ENCODE results near the gene HRH4.

HRH4 gene

DNA sequence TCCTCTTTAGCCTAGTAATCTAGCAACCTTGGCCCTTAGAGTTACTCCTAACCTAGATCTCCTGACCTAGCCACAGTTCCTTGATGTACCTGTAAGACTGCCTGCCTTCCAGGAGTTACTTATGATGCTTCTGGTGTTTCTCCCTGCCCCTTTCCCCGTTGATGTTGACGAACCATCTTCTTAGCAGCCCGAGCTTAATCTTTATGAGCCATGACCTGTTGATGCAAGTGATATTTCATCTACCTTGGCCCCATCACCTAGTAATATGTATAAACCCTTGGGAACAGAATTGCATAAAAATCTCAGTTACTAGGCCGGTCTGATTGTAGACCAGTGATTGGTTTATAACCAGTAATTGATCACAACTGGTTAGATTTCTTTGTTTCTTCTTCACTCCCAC is 31.2 kb upstream of the HRH4 start:
- Histone ChIP-seq H3K9me3 (ENCODE audit: control insufficient read depth in 1 of 2, low read length in 2 of 2) (no peaks in the 10 kb centered on the region), H3K27ac (ENCODE audit: low read depth, low read length) (no peak overlapping the region), H3K36me3 (ENCODE audit: control insufficient read depth in 1 of 2, insufficient read depth in 2 of 2, low read length in 2 of 2) (peaks cover 0 to 7% of the 10 kb centered on the region in 2 donors), H3K4me3 (ENCODE audit: low read depth in 1 of 2, low read length in 2 of 2) (no peak overlapping the region), H3K9ac (ENCODE audit: low read depth in 1 of 2, low read length in 2 of 2) (no peak overlapping the region), H3K4me1 (ENCODE audit: control insufficient read depth in 1 of 2, insufficient read depth in 2 of 2, low read length in 2 of 2) (peaks cover 8 to 14% of the 10 kb centered on the region in 2 donors), H3K27me3 (ENCODE audit: control insufficient read depth in 1 of 2, insufficient read depth in 2 of 2, low read length in 2 of 2) (peaks cover under 1 to 3% of the 10 kb centered on the region in 2 donors)

GRCh38 chr18:24432618-24433017 is 27.8 kb upstream of the HRH4 start:
- no peaks in the 10 kb centered on the region for H3K27me3 ChIP-seq (ENCODE audit: control insufficient read depth in 1 of 2, insufficient read depth in 2 of 2, low read length in 2 of 2)
- H3K9ac ChIP-seq (ENCODE audit: low read depth in 1 of 2, low read length in 2 of 2) = no peak overlapping the region
- H3K27ac ChIP-seq (ENCODE audit: low read depth, low read length) = no peak overlapping the region
- no peak overlapping the region for H3K4me3 ChIP-seq (ENCODE audit: low read depth in 1 of 2, low read length in 2 of 2)
- peaks cover 3 to 7% of the 10 kb centered on the region in 2 donors for H3K4me1 ChIP-seq (ENCODE audit: control insufficient read depth in 1 of 2, insufficient read depth in 2 of 2, low read length in 2 of 2)
- peaks cover 0 to 14% of the 10 kb centered on the region in 2 donors for H3K36me3 ChIP-seq (ENCODE audit: control insufficient read depth in 1 of 2, insufficient read depth in 2 of 2, low read length in 2 of 2)
- H3K9me3 ChIP-seq (ENCODE audit: control insufficient read depth in 1 of 2, low read length in 2 of 2) = no peaks in the 10 kb centered on the region

DNA sequence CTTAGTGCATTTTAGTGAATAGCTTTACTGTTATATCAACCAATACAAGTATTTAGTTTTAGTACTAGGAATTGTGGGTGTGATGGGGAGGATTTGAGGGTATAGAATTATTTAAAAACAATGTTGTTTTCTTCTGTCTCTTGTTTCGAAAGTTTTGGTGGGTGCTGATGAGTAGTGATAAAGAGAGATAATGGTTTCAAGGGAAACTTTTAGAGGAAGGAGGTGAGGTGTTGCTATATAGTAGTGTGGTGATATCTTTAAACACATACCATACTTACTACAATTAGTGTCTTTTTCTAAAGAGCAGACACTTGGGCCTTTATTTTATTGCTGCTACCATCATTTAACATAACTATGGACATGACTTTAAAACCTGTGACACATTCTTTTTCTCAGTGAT is 23.5 kb upstream of the HRH4 start:
- Histone ChIP-seq H3K9ac (ENCODE audit: low read depth in 1 of 2, low read length in 2 of 2) (no peak overlapping the region), H3K27ac (ENCODE audit: low read depth, low read length) (no peak overlapping the region), H3K4me3 (ENCODE audit: low read depth in 1 of 2, low read length in 2 of 2) (no peak overlapping the region), H3K9me3 (ENCODE audit: control insufficient read depth in 1 of 2, low read length in 2 of 2) (no peaks in the 10 kb centered on the region), H3K36me3 (ENCODE audit: control insufficient read depth in 1 of 2, insufficient read depth in 2 of 2, low read length in 2 of 2) (peaks cover 0 to 42% of the 10 kb centered on the region in 2 donors), H3K27me3 (ENCODE audit: control insufficient read depth in 1 of 2, insufficient read depth in 2 of 2, low read length in 2 of 2) (no peaks in the 10 kb centered on the region), H3K4me1 (ENCODE audit: control insufficient read depth in 1 of 2, insufficient read depth in 2 of 2, low read length in 2 of 2) (peaks cover 0 to 3% of the 10 kb centered on the region in 2 donors)

DNA sequence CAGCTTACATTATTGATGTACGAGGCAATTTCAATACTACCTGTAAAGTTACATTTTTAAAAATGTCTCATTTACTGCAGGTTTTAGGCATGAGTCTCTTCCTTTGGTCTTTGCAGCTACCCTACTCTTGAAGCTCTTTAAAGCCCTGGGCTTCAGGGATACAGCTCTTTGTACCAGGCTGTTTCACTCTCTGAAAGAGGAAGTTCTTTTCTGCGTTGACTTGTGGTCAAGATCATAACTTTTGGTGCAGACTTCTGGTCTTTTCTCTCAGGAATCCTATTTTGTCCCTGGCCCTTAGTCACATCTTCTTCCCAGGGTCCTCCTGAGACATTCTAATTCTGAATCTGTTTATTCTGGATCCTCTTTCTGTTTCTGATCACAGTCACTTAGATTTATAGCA is 16.6 kb upstream of the HRH4 start:
- no peaks in the 10 kb centered on the region for H3K27me3 ChIP-seq (ENCODE audit: control insufficient read depth in 1 of 2, insufficient read depth in 2 of 2, low read length in 2 of 2)
- H3K9ac ChIP-seq (ENCODE audit: low read depth in 1 of 2, low read length in 2 of 2) = no peak overlapping the region
- H3K9me3 ChIP-seq (ENCODE audit: control insufficient read depth in 1 of 2, low read length in 2 of 2) = no peaks in the 10 kb centered on the region
- H3K4me3 ChIP-seq (ENCODE audit: low read depth in 1 of 2, low read length in 2 of 2) = no peak overlapping the region
- H3K4me1 ChIP-seq (ENCODE audit: control insufficient read depth in 1 of 2, insufficient read depth in 2 of 2, low read length in 2 of 2) = no peaks in the 10 kb centered on the region
- H3K27ac ChIP-seq (ENCODE audit: low read depth, low read length) = no peak overlapping the region
- H3K36me3 ChIP-seq (ENCODE audit: control insufficient read depth in 1 of 2, insufficient read depth in 2 of 2, low read length in 2 of 2) = peaks cover 9 to 44% of the 10 kb centered on the region in 2 donors

GRCh38 chr18:24446453-24446852 is 14.0 kb upstream of the HRH4 start:
- Histone ChIP-seq H3K36me3 (ENCODE audit: control insufficient read depth in 1 of 2, insufficient read depth in 2 of 2, low read length in 2 of 2) (peaks cover 21 to 44% of the 10 kb centered on the region in 2 donors), H3K27me3 (ENCODE audit: control insufficient read depth in 1 of 2, insufficient read depth in 2 of 2, low read length in 2 of 2) (no peaks in the 10 kb centered on the region), H3K9me3 (ENCODE audit: control insufficient read depth in 1 of 2, low read length in 2 of 2) (no peaks in the 10 kb centered on the region), H3K4me3 (ENCODE audit: low read depth in 1 of 2, low read length in 2 of 2) (no peak overlapping the region), H3K4me1 (ENCODE audit: control insufficient read depth in 1 of 2, insufficient read depth in 2 of 2, low read length in 2 of 2) (no peaks in the 10 kb centered on the region), H3K9ac (ENCODE audit: low read depth in 1 of 2, low read length in 2 of 2) (no peak overlapping the region), H3K27ac (ENCODE audit: low read depth, low read length) (no peak overlapping the region)

DNA sequence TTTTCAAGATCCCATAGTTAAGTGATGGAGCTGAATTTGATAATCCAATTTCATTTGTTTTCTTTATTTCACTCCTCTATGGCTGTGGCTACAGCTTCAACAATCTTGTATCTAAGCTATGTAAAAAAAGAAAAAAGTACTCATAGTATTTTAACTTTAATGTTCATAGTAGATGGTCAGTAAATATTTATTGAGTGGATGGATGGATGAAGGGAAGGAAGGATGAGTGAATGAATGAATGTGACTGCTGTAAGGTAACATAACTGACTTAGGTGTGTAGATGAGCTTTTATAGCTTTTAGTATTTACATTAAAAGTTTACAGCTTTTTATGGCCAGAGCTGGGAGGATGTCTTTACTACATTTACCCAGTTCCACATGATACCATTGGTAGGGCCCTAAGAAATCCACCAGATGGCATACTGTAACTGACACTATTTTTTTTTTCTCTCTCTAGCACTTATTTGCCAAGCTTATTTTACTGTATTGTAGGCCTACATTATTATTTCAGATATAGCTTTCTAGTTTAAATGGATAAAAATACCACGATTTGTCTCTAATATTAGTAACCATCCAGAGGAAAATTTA is 13.4 kb upstream of the HRH4 start:
- peaks cover 22 to 43% of the 10 kb centered on the region in 2 donors for H3K36me3 ChIP-seq (ENCODE audit: control insufficient read depth in 1 of 2, insufficient read depth in 2 of 2, low read length in 2 of 2)
- no peaks in the 10 kb centered on the region for H3K9me3 ChIP-seq (ENCODE audit: control insufficient read depth in 1 of 2, low read length in 2 of 2)
- no peak overlapping the region for H3K27ac ChIP-seq (ENCODE audit: low read depth, low read length)
- H3K4me1 ChIP-seq (ENCODE audit: control insufficient read depth in 1 of 2, insufficient read depth in 2 of 2, low read length in 2 of 2) = no peaks in the 10 kb centered on the region
- no peak overlapping the region for H3K9ac ChIP-seq (ENCODE audit: low read depth in 1 of 2, low read length in 2 of 2)
- H3K27me3 ChIP-seq (ENCODE audit: control insufficient read depth in 1 of 2, insufficient read depth in 2 of 2, low read length in 2 of 2) = no peaks in the 10 kb centered on the region
- no peak overlapping the region for H3K4me3 ChIP-seq (ENCODE audit: low read depth in 1 of 2, low read length in 2 of 2)

GRCh38 chr18:24447961-24448360 is 12.5 kb upstream of the HRH4 start:
- no peak overlapping the region for H3K9ac ChIP-seq (ENCODE audit: low read depth in 1 of 2, low read length in 2 of 2)
- H3K4me3 ChIP-seq (ENCODE audit: low read depth in 1 of 2, low read length in 2 of 2) = no peak overlapping the region
- no peak overlapping the region for H3K27ac ChIP-seq (ENCODE audit: low read depth, low read length)
- H3K36me3 ChIP-seq (ENCODE audit: control insufficient read depth in 1 of 2, insufficient read depth in 2 of 2, low read length in 2 of 2) = peaks cover 22 to 43% of the 10 kb centered on the region in 2 donors
- no peaks in the 10 kb centered on the region for H3K27me3 ChIP-seq (ENCODE audit: control insufficient read depth in 1 of 2, insufficient read depth in 2 of 2, low read length in 2 of 2)
- no peaks in the 10 kb centered on the region for H3K9me3 ChIP-seq (ENCODE audit: control insufficient read depth in 1 of 2, low read length in 2 of 2)
- no peaks in the 10 kb centered on the region for H3K4me1 ChIP-seq (ENCODE audit: control insufficient read depth in 1 of 2, insufficient read depth in 2 of 2, low read length in 2 of 2)

- Histone ChIP-seq H3K4me1 (ENCODE audit: control insufficient read depth in 1 of 2, insufficient read depth in 2 of 2, low read length in 2 of 2) (no peaks in the 10 kb centered on the region), H3K27me3 (ENCODE audit: control insufficient read depth in 1 of 2, insufficient read depth in 2 of 2, low read length in 2 of 2) (no peaks in the 10 kb centered on the region), H3K36me3 (ENCODE audit: control insufficient read depth in 1 of 2, insufficient read depth in 2 of 2, low read length in 2 of 2) (no peaks in the 10 kb centered on the region), H3K9me3 (ENCODE audit: control insufficient read depth in 1 of 2, low read length in 2 of 2) (no peaks in the 10 kb centered on the region), H3K9ac (ENCODE audit: low read depth in 1 of 2, low read length in 2 of 2) (no peak overlapping the region), H3K27ac (ENCODE audit: low read depth, low read length) (no peak overlapping the region), H3K4me3 (ENCODE audit: low read depth in 1 of 2, low read length in 2 of 2) (no peak overlapping the region)
Measured at GRCh38 chr18:24456549-24456948, 3.9 kb upstream of the HRH4 start.

- no peaks in the 10 kb centered on the region for H3K36me3 ChIP-seq (ENCODE audit: control insufficient read depth in 1 of 2, insufficient read depth in 2 of 2, low read length in 2 of 2)
- H3K27me3 ChIP-seq (ENCODE audit: control insufficient read depth in 1 of 2, insufficient read depth in 2 of 2, low read length in 2 of 2) = no peaks in the 10 kb centered on the region
- H3K4me1 ChIP-seq (ENCODE audit: control insufficient read depth in 1 of 2, insufficient read depth in 2 of 2, low read length in 2 of 2) = no peaks in the 10 kb centered on the region
- no peak overlapping the region for H3K4me3 ChIP-seq (ENCODE audit: low read depth in 1 of 2, low read length in 2 of 2)
- H3K27ac ChIP-seq (ENCODE audit: low read depth, low read length) = no peak overlapping the region
- no peak overlapping the region for H3K9ac ChIP-seq (ENCODE audit: low read depth in 1 of 2, low read length in 2 of 2)
- no peaks in the 10 kb centered on the region for H3K9me3 ChIP-seq (ENCODE audit: control insufficient read depth in 1 of 2, low read length in 2 of 2)
Measured at GRCh38 chr18:24459772-24460171, 665 bp upstream of the HRH4 start.

GRCh38 chr18:24461996-24462395 is 1.6 kb downstream of the HRH4 start:
- H3K4me3 ChIP-seq (ENCODE audit: low read depth in 1 of 2, low read length in 2 of 2) = no peak overlapping the region
- no peaks in the 10 kb centered on the region for H3K4me1 ChIP-seq (ENCODE audit: control insufficient read depth in 1 of 2, insufficient read depth in 2 of 2, low read length in 2 of 2)
- H3K27ac ChIP-seq (ENCODE audit: low read depth, low read length) = no peak overlapping the region
- H3K36me3 ChIP-seq (ENCODE audit: control insufficient read depth in 1 of 2, insufficient read depth in 2 of 2, low read length in 2 of 2) = no peaks in the 10 kb centered on the region
- H3K27me3 ChIP-seq (ENCODE audit: control insufficient read depth in 1 of 2, insufficient read depth in 2 of 2, low read length in 2 of 2) = no peaks in the 10 kb centered on the region
- H3K9ac ChIP-seq (ENCODE audit: low read depth in 1 of 2, low read length in 2 of 2) = no peak overlapping the region
- no peaks in the 10 kb centered on the region for H3K9me3 ChIP-seq (ENCODE audit: control insufficient read depth in 1 of 2, low read length in 2 of 2)

Measured in duodenal mucosa (tissue), 2 donors.